GM12892 (cell line): ENCODE data around the gene NRXN2.

ENCODE experiments used
- POLR2A ChIP-seq: IDR thresholded peaks from 2 replicates; pipeline ENCODE4 v1.6.1; 2011; ENCODE audit warnings: low read depth, low read length, control low read depth
- POLR2AphosphoS5 ChIP-seq: IDR thresholded peaks from 2 replicates; pipeline ENCODE4 v1.6.1; 2011; ENCODE audit warnings: low read depth, low read length, control low read depth
- TAF1 ChIP-seq: IDR thresholded peaks from 2 replicates; pipeline ENCODE4 v1.6.1; 2011; ENCODE audit warnings: low read depth, mild to moderate bottlenecking, control low read depth, low read length, borderline replicate concordance

DNA sequence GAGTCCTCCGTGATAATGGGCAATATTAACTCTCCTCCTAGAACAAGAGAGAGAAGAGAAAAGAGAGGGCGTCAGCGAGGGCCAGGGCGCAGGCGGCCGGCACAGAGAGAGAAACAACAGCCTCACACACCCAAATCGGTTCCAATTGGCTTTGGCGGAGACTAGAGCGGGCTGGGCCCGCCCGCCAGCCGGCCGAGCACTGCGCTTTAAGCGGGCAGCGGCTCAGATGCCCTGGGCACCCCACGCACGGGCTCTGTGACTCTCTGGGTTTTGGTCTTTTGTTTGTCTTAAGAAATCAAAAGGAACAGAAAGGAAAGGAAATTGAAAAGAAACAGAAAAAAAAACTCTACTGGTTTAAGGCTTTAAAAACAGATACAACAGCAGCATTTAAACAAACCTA lies 115.0 kb downstream of the NRXN2 start:
- TF ChIP-seq POLR2A, result no peak
- no peak for TF ChIP-seq POLR2AphosphoS5
- no peak for TF ChIP-seq TAF1
